NCI-H1694 (cell line): ENCODE results near the gene PEX26.
"Not testable (repeated sequence)": the region's sequence is repeated elsewhere in the genome, so short reads cannot be mapped to it uniquely, and the experiment has no call there.

ENCODE experiments used
- DNase-seq: peaks from one replicate; lab custom pipeline; 2025; lab: John Stamatoyannopoulos, UW

PEX26 gene

DNA sequence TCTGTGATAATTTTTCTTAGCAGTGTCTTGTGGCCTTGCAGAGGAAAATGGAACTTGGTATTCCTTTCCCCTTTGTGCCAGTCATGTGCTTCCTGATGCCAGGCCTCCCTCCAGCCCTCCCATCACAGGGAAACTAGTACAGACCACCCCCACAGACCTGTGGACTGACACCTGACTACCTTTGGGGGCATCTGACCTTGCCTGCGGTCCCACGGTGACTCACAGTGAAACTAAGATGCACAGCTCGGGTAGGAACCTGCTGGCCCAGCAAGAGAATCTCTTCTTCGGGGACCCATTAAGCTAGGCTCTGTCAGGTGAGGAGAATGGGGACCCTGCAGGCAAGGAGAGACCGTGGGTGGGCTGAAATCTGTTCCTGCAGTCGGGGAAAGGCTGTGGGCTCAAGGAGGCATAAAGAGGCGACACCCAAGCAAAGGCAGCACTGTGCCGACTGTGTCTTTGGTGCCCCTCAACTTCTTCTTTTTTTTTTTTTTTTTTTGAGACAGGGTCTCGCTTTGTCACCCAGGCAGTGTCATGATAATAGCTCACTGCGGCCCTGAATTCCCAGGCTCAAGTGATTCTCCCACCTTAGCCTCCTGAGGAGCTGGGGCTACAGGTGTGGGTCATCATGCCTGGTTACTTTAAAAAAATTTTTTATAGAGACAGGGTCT lies 20.8 kb upstream of the PEX26 start:
- DNase-seq = no peak

DNA sequence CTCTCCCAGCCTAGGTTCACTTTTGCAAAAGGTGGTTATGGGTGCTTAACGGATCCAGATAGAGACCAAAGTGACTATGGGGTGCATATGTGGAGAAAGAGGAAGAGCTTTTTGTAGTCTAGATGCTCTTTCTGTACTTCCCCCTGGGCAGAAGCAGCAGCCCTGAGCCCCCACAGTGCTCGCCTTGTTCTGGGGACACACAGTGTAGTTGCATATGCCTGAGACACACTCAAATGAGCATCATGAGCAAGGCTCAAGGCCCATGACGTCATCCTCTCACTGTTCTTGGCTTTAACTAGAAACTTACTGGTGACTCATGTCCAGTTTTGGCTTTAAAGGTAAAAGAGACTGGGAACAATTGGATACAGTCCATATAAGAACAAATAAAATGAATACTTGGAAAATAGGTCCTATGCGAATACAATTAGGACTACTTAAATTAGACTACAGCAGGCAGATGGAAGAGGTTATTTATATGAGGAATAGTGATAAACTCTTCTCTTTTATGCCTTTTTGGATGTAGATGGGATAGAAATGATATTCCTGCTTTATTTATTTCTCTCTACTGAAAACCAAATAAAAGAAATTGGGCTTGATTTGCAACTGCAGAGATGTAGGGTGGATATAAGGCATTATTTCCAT lies 20.1 kb upstream of the PEX26 start:
- DNase-seq = no peak

DNA sequence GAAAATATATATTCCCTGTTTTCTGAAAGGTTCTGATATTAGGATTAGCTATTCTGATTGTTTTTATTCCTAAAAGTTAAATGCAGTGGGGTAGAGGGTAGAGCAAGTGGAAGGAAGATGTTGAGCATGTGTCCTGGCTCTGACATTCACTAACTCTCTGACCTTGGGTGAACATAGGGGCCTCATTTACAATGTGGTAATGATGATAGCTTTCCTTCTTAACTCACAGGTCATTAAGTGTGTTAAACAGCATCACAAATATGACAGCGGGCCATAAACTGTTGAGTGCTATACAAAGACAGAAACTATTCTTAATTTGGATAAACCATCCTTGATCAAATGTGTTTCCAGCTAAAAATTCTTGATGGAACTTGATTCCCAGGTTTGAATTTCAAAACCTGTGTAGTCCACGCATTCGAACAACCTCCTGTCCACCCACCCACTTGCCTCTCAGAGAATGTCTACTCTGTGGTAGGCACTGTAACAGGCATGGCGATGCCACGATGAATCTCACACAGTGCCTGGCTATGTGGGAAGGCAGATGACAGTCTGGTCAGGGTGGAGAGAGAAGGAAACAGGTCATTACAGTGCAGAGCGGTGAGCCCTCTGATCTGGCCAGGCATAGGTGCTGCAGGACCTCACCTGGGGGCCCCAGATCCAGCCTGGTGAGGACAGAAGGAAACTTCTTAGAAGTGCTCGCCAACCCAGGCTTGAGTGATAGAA lies 19.3 kb upstream of the PEX26 start:
- no peak for DNase-seq

DNA sequence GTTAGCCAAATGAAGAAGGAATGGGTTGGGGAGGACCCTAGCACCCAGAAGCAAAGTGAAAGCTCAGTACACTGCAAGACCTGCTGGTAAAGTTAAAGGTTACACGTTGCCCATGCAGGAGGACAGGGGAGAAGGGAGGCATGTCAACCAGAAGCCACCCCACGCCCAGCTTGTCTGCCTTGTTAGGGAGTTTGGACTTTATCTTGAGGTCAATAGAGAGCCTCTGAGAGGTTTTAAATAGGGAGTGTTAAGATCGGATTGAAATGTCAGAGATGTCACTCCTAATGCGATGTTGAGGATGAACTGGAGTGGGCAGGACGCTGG lies 18.7 kb upstream of the PEX26 start:
- DNase-seq = no peak

DNA sequence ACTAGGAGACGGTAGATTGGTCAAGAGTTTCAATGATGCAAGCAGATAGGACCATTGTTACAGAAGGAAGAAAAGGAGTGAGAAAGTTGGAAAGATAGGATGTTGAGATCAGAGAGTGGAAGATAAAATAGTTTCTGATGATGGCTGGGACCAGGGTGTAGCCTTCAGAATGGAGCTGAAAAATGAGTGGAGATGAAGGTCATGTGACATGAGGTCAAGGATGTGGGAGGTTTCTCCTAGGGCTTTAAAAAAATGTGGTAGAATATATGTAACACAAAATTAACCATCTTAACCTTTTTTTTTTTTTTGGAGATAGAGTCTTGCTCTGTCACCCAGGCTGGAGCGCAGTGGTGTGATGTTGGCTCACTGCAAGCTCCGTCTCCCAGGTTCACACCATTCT lies 18.3 kb upstream of the PEX26 start:
- no peak for DNase-seq

DNA sequence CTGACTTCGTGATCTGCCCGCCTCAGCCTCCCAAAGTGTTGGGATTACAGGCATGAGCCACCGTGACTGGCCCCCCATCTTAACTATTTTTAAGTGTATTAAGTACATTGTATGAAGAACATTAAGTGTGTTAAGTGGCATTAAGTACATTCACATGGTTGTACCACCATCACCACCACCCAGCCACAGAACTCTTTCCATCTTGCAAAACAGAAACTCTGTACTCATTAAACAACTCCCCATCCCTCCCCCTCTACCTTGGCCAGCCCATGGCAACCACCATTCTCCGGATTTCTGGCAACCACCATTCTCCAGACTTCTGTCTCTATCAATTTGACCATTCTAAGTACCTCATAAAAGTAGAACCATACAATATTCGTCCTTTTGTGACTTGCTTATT lies 17.8 kb upstream of the PEX26 start:
- no peak for DNase-seq

DNA sequence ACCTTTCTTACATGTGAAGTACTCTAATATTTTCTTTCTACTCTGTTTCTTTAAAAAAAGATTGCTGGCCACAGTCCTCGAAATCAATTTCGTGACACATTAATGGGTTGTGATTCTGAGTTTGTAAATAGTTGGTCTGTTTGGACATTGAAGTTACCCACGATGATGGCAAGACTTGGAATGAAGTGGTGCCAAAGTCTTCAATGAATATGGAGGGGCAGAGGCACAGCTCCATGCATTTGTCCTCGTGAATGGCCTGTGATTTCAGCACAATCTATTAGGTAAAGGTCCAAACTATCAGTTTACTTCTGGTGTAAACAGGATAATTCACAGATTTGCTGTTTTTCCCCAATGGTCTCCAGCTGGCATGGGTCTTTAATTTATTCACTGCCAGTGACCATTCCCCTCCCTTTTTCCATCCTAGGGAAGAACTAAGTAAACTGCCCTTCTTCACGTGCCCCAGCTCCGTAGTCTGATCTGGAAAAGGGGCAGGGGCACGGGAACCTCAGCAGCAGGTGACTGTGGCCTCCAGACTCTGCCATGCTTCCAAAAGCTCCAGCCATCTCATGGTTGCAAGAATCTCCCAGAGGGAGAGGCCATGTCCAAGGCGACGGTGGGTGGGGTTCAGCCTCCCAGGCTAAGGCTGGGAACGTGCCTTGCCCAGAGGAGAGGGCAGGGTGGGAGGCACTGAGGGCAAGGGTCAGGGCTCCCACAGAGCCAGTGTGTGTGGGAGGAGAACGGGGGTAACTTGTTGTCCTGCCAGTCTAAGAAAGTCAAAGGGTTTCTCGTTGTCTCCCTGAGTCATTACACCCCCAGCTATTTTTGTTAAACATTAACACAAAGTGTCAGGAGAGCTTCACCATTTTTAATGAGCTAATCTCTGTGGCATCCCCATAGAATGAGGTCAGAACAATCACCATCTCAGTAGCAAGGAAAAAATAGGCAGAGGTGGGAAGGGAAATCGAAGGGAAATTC lies 16.9 kb upstream of the PEX26 start:
- DNase-seq = no peak

DNA sequence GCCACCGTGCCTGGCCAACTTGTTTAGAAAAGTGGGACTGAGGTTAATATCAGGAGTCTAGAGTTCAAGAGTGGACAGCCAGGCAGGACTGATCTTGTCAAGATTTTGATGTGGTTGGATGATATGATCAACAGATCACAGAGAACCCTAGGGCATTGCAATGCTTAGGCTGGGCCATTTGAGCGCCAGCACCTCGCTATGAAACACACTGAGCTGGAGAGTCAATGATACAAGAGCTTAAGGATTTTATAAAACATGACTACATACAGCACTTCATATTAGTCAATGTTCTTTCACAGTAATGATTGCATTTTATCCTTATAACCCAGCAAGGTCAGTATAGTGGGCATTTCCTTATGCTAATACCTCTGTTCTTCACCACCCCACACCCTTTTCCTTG lies 15.4 kb upstream of the PEX26 start:
- no peak for DNase-seq

DNA sequence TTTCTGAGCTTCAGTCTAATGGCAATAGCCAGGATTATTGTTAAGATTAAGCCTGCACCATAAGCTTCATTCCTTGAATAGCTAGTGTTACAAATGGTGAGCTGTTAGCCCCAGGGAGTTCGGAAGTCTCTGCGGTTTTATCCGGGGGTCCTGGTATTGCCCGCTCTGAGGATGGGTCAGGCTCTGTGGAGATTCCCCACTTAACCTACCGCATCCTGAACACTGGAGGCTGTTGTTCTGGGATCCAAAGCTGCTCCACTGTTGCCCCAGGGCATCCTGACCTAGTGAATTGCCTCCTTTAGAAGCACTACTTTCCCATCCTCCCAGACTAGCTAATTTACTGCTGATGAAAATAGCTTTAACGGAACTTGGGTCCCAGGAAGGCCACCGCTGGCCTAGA lies 14.5 kb upstream of the PEX26 start:
- DNase-seq = no peak

DNA sequence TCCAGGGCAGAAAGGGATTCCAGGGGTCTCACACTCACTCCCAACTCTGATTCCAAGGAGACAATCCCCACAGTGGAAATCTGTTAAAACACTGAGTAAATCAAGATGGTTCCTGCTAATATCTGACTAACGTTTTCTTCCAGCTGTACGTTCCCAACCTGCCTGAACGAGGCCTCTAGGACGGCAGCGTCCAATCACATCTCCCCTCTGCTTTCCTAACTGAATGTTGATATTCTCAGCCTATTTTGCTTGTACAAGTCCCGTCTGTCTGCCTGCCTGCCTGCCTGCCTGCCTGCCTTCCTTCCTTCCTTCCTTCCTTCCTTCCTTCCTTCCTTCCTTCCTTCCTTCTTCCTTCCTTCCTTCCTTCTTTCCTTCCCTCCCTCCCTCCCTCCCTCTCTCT lies 14.1 kb upstream of the PEX26 start:
- not testable (repeated sequence) for DNase-seq

DNA sequence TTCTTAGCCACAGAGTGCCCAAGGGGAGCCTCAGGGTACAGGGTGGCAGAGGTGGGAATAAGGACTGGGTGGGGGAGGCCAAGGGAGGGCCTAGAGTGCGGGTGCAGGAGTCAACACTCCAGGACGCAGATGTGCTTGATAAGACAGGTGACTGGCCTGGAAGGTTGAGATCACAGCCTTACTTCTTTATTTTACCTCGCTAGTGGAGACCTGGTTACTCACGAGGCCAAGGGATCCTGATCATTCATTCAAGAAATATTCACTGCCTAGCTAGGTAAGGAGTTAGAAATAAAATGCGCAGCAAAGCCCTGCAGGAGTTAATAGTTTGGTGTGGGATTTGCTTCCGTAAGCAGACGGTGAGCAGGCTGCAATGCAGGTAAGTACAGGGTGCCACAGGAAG lies 13.2 kb upstream of the PEX26 start:
- no peak for DNase-seq

DNA sequence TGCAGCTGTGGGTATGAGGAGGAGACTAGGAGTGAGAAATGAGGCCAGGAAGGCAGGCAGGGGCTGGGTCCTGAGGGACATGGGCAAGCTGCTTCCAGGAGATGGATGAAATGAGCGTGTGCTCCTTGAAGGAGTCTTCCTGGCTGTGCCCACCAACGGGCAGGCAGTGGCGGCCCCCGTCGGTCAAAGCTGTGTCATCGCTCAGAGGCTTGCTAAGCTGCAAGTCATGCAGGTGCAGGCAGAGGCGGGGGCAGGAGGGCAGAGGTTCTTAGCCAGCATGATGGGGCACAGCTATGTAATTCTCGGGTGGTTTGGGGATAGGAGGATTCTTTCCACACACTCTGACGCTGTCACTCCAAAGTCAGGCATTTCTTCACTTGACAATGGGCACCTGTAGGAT lies 12.5 kb upstream of the PEX26 start:
- DNase-seq = no peak

DNA sequence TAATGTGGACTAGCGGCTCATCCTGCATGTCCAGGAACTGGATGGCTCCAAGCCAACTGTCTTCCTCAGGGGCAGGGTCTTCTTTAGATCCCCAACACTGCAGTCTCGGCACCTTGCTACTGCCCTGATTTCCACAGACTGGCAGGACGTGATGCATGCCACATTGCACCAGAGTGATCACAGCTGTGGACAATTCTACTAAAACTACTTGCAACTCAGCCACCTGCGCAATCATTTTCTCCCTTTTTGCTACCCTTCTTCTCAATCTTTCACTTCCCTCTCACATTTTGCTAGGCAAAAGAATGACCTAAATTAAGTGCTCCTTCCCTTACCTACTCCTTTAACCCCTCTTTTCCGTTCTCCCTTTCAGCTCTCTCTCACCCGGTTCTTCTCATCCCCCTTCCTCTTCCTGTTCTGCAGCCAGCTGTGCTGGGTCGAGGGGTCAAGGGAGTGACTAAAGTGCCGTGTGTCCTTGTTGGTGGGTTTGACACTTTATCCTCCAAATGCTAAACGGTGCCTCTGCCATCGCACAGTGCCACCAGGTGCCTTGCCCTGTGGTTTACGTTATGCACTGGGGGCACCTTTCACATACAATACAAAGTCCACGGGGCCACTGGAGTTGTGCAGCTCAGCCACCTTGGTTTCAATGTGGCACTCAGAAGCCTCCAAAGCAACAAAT lies 11.5 kb upstream of the PEX26 start:
- no peak for DNase-seq

DNA sequence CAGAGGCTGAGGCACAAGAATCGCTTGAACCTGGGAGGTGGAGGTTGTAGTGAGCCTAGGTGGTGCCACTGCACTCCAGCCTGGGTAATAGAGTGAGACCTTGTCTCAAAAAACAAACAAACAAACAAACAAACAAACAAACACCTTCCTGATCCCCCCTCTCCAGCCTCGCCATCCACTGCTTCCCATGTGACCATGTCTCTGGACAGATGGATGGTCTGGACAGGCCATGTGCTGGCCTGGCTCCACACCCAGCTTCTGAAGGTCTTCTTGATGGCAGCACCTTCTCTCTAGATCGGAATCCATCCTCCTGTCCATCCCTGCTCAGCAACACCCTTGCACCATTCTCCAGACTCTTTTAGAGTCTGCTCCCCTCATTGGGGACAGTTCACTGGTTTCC lies 10.7 kb upstream of the PEX26 start:
- DNase-seq = no peak

DNA sequence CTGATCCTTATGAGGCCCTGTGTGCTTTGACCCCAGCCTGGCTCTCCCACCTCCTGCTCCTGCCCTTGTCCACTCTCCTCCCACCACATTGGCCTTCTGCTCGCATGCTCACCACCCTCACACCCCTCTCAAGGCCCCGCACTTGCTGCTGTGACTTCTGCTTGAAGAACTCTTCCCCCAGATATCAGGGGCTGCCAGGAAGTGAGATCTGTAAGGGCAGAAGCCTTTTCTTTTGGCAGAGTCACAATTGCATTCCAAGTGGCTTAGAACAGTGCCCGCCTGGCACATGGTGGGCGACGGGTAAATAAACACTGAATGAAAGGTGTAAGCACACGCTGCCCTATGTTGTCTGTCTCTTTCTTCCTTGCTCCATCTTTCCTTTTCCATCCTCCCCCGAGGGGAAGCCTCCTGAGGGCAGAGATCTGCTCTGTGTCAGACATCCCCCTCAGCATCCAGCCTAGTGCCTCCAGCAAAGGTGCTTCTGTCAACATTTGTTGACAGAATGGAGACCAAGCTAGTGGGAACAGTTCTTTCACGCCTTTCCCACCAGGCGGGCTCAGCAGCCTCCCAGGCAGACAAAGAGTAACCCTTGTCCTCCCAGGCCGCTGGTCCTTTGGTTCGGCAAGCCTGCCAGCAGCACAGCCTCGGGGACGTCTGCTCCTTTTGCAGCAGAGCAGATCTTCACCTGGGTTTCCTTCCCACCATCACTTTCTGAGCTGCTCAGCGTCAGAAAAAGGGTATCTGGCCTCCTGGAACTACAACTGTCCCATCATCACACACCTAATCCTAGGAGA lies 10.0 kb upstream of the PEX26 start:
- no peak for DNase-seq

DNA sequence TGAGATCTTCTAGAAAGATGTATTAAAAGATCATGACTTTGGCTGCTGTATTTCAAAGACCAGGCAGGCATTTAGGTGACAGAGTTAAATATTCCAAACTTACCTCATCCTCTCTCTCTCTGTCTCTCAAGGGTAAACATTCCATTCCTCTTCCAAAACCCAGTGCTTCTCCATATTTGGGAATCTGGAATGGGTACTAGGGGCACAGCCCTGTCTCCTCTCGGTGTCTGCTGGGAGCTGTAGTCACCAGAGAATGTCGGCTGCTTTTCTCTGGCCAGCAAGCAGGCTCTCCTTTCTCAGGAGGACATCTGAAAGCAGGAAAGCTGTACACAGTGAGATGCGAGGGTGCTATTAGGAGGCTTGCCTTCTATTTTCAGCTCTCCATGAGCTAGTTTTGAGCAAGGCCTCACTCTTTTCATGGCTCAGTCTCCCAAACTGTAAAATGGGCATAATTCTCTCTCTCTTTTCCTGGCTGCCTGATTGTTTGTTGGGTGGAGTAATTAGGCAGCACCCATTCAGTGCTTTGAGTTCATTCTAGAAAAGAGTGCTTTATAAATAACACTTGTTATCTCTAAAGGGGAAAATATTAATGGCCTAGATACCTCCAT lies 9.3 kb upstream of the PEX26 start:
- no peak for DNase-seq

DNA sequence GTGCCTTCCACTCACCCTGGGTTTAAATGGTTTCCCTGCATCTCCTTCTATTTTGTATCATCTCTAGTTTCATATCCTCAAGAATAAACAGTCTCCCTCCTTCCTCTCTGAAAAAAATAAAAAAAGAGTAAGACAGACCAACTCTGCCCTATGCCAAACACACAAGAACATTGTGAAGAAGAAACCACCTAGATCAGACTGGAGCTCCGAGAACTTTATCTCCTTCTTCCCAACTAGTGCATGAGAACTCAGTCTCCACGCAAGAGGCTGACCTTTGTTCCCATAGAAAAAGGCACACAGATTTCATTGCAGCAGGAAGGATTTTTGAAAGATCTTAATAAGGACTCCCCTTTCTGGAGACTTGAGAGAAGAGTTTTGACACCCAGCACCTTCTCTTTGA lies 8.7 kb upstream of the PEX26 start:
- DNase-seq = no peak

DNA sequence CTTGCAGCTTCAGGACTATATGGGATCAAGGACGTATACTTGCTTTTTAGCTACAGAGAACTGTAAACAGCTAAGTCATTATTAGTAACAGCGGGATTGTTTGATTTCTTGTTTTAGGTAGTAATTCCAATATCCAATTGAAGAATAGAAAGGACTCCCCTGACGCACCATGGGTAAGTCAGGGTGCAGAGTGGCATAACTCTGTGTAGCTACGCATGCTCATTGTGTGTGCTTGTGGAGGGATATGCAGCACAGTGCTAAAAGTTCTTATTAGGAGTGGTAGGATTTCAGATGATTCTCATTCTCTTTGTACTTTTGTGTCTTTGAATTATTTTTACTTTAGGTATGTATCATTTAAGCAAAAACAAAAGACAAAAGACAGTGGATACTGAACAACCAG lies 7.7 kb upstream of the PEX26 start:
- DNase-seq = no peak

DNA sequence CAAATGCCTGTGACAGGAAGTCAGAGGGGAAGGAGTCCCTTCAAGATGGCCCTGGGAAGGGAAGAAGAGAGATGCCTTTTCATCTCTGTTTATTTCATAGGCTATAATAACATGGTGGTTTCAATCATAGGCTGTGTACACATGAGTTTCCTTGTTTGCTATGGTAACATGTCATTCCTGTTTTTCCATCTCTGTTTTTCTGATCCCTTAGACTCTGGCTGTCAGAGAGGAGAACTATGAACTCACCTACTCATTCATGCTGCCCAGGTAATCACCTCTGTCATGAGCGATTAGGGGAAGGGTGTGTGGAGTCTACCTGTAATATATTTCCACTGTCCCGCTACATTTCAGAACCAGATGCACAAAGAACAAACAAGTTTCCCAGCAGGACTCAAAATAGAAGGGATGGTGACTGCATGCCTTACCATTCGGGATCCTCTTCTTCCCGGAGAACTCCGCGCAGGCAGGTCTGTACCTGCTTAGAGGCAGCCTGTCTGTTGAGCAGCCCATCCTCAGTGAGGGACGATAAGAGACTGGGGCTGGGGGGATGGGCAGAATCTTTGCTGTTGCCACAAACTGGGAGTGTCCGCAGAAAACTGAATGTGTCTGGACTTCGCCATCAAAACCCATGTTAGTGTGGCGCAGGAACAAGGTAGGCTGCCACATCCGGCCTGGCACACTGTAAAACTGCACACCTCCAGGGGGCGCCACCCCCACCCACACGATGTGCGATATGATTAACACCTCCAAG lies 7.1 kb upstream of the PEX26 start:
- no peak for DNase-seq
